HEK293 (cell line): ENCODE data around the gene TRPC6.

ENCODE experiments used
- CTCF ChIA-PET: fragments of 350-600 bp; formaldehyde crosslinking; extraction: SDS; loops from one replicate; lab custom pipeline; 2021; ENCODE audit warnings: antibody characterized with exemption; lab: Yijun Ruan, JAX
- POLR2A ChIA-PET: fragments of 300-600 bp; formaldehyde crosslinking; extraction: SDS; loops from one replicate; lab custom pipeline; 2020; ENCODE audit warnings: antibody characterized with exemption, inconsistent platforms; lab: Yijun Ruan, JAX
- H3K27ac ChIP-seq: fragments of 200-500 bp; sonication (Bioruptor generic); 2 replicates; pipeline ENCODE4 v1.5.1; 2014; ENCODE audit warnings: low read depth, low read length, control low read depth, inconsistent platforms; ENCODE audit errors: extremely low read depth
- H3K36me3 ChIP-seq, 2 experiments: fragments of 200-500 bp in 1 of 2; sonication (Bioruptor generic) in 1 of 2; 1 replicate in 1 of 2; 2 replicates in 1 of 2; pipeline ENCODE4 v1.5.1; 2014 to 2017; ENCODE audit warnings: inconsistent platforms in 2 of 2, low read length in 2 of 2; ENCODE audit not compliant: control insufficient read depth in 2 of 2, insufficient read depth in 1 of 2
- H3K4me1 ChIP-seq: fragments of 200-500 bp; sonication (Bioruptor generic); 2 replicates; pipeline ENCODE4 v1.5.1; 2014; ENCODE audit warnings: mild to moderate bottlenecking, low read length, inconsistent platforms; ENCODE audit not compliant: control insufficient read depth, insufficient read depth
- H3K4me3 ChIP-seq: 2 replicates; pipeline ENCODE4 v1.5.1; 2011; ENCODE audit warnings: low read depth, mild to moderate bottlenecking, control low read depth, low read length, moderate library complexity
- H3K9me3 ChIP-seq: fragments of 200-500 bp; sonication (Bioruptor generic); 2 replicates; pipeline ENCODE4 v1.5.1; 2014; ENCODE audit warnings: low read depth, low read length, inconsistent platforms; ENCODE audit not compliant: control insufficient read depth, insufficient read depth
- BCL11A ChIP-seq: fragments of 450-650 bp; formaldehyde crosslinking; IDR thresholded peaks from 2 replicates; pipeline ENCODE4 v1.5.1; 2016; ENCODE audit warnings: low read depth, missing biosample characterization, missing genetic modification characterization
- GLIS2 ChIP-seq: fragments of 450-650 bp; formaldehyde crosslinking; IDR thresholded peaks from 2 replicates; pipeline ENCODE4 v1.5.1; 2016; ENCODE audit warnings: missing biosample characterization, missing genetic modification characterization
- HOXD13 ChIP-seq: sonication (generic); formaldehyde crosslinking; IDR thresholded peaks from 2 replicates; pipeline ENCODE4 v1.8.0; 2022; ENCODE audit warnings: missing genetic modification reagents, borderline replicate concordance
- KLF1 ChIP-seq: fragments of 450-650 bp; formaldehyde crosslinking; IDR thresholded peaks from 2 replicates; pipeline ENCODE4 v1.5.1; 2016; ENCODE audit warnings: missing biosample characterization, missing genetic modification characterization
- KLF10 ChIP-seq: fragments of 450-650 bp; IDR thresholded peaks from 2 replicates; pipeline ENCODE4 v1.5.1; 2018; ENCODE audit warnings: missing biosample characterization, mild to moderate bottlenecking, missing genetic modification characterization
- KLF7 ChIP-seq: fragments of 450-650 bp; formaldehyde crosslinking; IDR thresholded peaks from 2 replicates; pipeline ENCODE4 v1.5.1; 2016; ENCODE audit warnings: missing biosample characterization, missing genetic modification characterization, borderline replicate concordance
- YY1 ChIP-seq: fragments of 450-650 bp; formaldehyde crosslinking; IDR thresholded peaks from 2 replicates; pipeline ENCODE4 v1.5.1; 2018; ENCODE audit warnings: missing biosample characterization, missing genetic modification characterization
- ZEB2 ChIP-seq: fragments of 450-650 bp; formaldehyde crosslinking; IDR thresholded peaks from 2 replicates; pipeline ENCODE4 v1.5.1; 2016; ENCODE audit warnings: missing biosample characterization, missing genetic modification characterization
- ZNF133 ChIP-seq: fragments of 450-650 bp; formaldehyde crosslinking; IDR thresholded peaks from 2 replicates; pipeline ENCODE4 v1.5.1; 2016; ENCODE audit warnings: missing biosample characterization, missing genetic modification characterization
- ZNF155 ChIP-seq: fragments of 450-650 bp; formaldehyde crosslinking; IDR thresholded peaks from 2 replicates; pipeline ENCODE4 v1.5.1; 2016; ENCODE audit warnings: missing biosample characterization, missing genetic modification characterization
- ZNF239 ChIP-seq: fragments of 450-650 bp; formaldehyde crosslinking; IDR thresholded peaks from 2 replicates; pipeline ENCODE4 v1.5.1; 2016; ENCODE audit warnings: missing biosample characterization, missing genetic modification characterization
- ZNF449 ChIP-seq: fragments of 450-650 bp; formaldehyde crosslinking; IDR thresholded peaks from 2 replicates; pipeline ENCODE4 v1.5.1; 2017; ENCODE audit warnings: missing biosample characterization, mild to moderate bottlenecking, missing genetic modification characterization, moderate library complexity
- ZNF48 ChIP-seq: fragments of 450-650 bp; formaldehyde crosslinking; IDR thresholded peaks from 2 replicates; pipeline ENCODE4 v1.5.1; 2016; ENCODE audit warnings: missing biosample characterization, missing genetic modification characterization
- ZNF645 ChIP-seq: fragments of 450-650 bp; formaldehyde crosslinking; IDR thresholded peaks from 2 replicates; pipeline ENCODE4; 2016; ENCODE audit warnings: missing biosample characterization, missing genetic modification characterization
- ZNF660 ChIP-seq: fragments of 450-650 bp; IDR thresholded peaks from 2 replicates; pipeline ENCODE4 v1.5.1; 2018; ENCODE audit warnings: missing biosample characterization, mild to moderate bottlenecking, missing genetic modification characterization
- TF ChIP-seq, protein P1 (sequence below): fragments of 450-650 bp; formaldehyde crosslinking; IDR thresholded peaks from 2 replicates; pipeline ENCODE4 v1.5.1; 2016; ENCODE audit warnings: missing biosample characterization, missing genetic modification characterization, low read depth
- TF ChIP-seq, protein P2 (sequence below): fragments of 450-650 bp; formaldehyde crosslinking; IDR thresholded peaks from 2 replicates; pipeline ENCODE4 v1.5.1; 2016; ENCODE audit warnings: missing biosample characterization, missing genetic modification characterization
- TF ChIP-seq, protein P3 (sequence below): fragments of 450-650 bp; formaldehyde crosslinking; IDR thresholded peaks from 2 replicates; pipeline ENCODE4 v1.5.1; 2016; ENCODE audit warnings: missing biosample characterization, missing genetic modification characterization

The TRPC6 gene

DNA sequence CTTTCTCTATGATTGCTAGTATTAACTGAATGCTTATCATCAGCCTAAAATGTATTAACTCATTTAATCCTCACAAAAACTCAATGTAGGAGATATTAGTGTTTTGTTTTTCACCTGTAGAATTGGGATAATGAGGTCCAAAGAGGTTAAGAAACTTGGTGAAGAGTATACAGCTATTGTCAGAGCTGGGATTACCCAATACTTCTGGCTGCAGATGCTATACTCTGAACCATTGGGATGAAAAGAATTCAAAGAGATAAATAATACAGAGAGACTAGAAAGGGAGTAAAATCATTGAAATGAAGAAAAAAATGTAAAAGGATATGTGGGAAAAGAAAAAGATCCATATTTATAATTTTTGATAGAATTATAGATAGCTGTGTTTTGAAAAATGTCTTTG lies 137.1 kb downstream of the TRPC6 start (continued):
- no peak for TF ChIP-seq ZNF239 (tag by site-specific recombination)
- no peak for TF ChIP-seq ZNF133
- no peak for TF ChIP-seq ZNF155 (tag by site-specific recombination)
- no peak for TF ChIP-seq GLIS2 (tag by site-specific recombination)
- TF ChIP-seq KLF1 (tag by site-specific recombination) = no peak
- TF ChIP-seq KLF7 (tag by site-specific recombination) = no peak
- no peak for TF ChIP-seq BCL11A (tag by site-specific recombination)
- no peak for TF ChIP-seq HOXD13

DNA sequence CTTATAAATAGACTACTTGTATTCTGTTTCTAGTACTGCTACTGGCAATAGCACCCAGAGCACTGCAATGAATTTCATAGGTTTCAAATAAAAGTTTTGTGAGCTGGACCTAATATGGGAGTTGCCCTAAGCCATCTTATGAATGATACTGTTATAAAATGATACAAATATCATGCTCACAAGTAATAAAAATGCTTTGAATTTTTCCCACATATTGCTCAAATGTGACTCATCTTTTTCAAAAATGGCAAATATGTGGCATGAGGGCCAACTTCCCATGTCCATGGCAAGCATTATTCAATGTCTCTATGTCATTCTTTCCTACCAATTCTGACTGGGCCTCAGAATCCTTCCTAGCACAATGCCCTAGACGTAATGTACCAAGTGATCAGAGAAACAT lies 137.6 kb downstream of the TRPC6 start:
- no peaks in the 10 kb centered on the region for H3K36me3 ChIP-seq
- H3K27ac ChIP-seq = no peak overlapping the region
- no peaks in the 10 kb centered on the region for H3K4me1 ChIP-seq
- ChIA-PET CTCF (interaction anchor here (3.1 kb wide), 1 partner anchor 10 kb away, joined by 19 read pairs; no protein-coding TSS in a partner anchor), POLR2A (no interaction called here)
- TF ChIP-seq, protein P1, sequence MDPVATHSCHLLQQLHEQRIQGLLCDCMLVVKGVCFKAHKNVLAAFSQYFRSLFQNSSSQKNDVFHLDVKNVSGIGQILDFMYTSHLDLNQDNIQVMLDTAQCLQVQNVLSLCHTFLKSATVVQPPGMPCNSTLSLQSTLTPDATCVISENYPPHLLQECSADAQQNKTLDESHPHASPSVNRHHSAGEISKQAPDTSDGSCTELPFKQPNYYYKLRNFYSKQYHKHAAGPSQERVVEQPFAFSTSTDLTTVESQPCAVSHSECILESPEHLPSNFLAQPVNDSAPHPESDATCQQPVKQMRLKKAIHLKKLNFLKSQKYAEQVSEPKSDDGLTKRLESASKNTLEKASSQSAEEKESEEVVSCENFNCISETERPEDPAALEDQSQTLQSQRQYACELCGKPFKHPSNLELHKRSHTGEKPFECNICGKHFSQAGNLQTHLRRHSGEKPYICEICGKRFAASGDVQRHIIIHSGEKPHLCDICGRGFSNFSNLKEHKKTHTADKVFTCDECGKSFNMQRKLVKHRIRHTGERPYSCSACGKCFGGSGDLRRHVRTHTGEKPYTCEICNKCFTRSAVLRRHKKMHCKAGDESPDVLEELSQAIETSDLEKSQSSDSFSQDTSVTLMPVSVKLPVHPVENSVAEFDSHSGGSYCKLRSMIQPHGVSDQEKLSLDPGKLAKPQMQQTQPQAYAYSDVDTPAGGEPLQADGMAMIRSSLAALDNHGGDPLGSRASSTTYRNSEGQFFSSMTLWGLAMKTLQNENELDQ = no peak
- TF ChIP-seq YY1 (tag by site-specific recombination) (no peak), ZNF645 (no peak), KLF10 (tag by site-specific recombination) (no peak), ZNF660 (no peak), ZNF449 (tag by site-specific recombination) (no peak), ZEB2 (no peak), ZNF48 (tag by site-specific recombination) (no peak)
- TF ChIP-seq, protein P2, sequence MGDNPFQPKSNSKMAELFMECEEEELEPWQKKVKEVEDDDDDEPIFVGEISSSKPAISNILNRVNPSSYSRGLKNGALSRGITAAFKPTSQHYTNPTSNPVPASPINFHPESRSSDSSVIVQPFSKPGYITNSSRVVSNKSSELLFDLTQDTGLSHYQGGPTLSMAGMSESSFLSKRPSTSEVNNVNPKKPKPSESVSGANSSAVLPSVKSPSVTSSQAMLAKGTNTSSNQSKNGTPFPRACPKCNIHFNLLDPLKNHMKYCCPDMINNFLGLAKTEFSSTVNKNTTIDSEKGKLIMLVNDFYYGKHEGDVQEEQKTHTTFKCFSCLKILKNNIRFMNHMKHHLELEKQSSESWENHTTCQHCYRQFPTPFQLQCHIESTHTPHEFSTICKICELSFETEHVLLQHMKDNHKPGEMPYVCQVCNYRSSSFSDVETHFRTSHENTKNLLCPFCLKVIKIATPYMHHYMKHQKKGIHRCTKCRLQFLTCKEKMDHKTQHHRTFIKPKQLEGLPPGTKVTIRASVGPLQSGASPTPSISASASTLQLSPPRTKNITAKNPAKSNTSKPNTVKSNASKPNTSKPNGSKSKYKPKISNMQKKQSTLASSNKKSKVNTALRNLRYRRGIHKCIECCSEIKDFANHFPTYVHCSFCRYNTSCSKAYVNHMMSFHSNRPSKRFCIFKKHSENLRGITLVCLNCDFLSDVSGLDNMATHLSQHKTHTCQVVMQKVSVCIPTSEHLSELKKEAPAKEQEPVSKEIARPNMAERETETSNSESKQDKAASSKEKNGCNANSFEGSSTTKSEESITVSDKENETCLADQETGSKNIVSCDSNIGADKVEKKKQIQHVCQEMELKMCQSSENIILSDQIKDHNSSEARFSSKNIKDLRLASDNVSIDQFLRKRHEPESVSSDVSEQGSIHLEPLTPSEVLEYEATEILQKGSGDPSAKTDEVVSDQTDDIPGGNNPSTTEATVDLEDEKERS (tag by site-specific recombination) = no peak
- TF ChIP-seq, protein P3, sequence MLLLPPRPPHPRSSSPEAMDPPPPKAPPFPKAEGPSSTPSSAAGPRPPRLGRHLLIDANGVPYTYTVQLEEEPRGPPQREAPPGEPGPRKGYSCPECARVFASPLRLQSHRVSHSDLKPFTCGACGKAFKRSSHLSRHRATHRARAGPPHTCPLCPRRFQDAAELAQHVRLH (tag by site-specific recombination) = no peak
- no peaks in the 10 kb centered on the region for H3K9me3 ChIP-seq
- no peak overlapping the region for H3K4me3 ChIP-seq
